Tibial artery (tissue), 4 donors: ENCODE data around the gene KLK15.

Experiments used
- DNase-seq, 2 donors: peaks; one replicate each; pipeline ENCODE4 v3.0.0-alpha.2; 2019
- H3K27ac ChIP-seq, 2 donors: fragments of 200-600 bp; sonication (generic) in 1 of 2; 1 replicate in 1 of 2; 2 replicates in 1 of 2; pipeline ENCODE4 v1.5.1; 2018 to 2019; ENCODE audit warnings: mild to moderate bottlenecking in 1 of 2
- H3K27me3 ChIP-seq, 2 donors: fragments of 200-600 bp; sonication (generic) in 1 of 2; one replicate each; pipeline versions ENCODE4 v1.5.1 to v1.6.0; 2016 to 2019
- H3K36me3 ChIP-seq, 3 donors: fragments of 200-600 bp; sonication (generic) in 2 of 3; one replicate each; pipeline ENCODE4 v1.5.1; 2016 to 2019; ENCODE audit warnings: mild to moderate bottlenecking in 2 of 3
- H3K4me1 ChIP-seq, 4 donors: fragments of 200-600 bp; sonication (generic) in 2 of 4; 1 replicate in 3 of 4; 2 replicates in 1 of 4; pipeline ENCODE4 v1.5.1; 2016 to 2019
- H3K4me3 ChIP-seq, 2 donors: fragments of 200-600 bp; sonication (generic) in 1 of 2; 1 replicate in 1 of 2; 2 replicates in 1 of 2; pipeline ENCODE4 v1.5.1; 2018 to 2019; ENCODE audit warnings: mild to moderate bottlenecking in 2 of 2
- H3K9me3 ChIP-seq, 3 donors: fragments of 200-600 bp; sonication (generic) in 1 of 3; one replicate each; pipeline ENCODE4 v1.5.1; 2016 to 2019
- CTCF ChIP-seq, 2 experiments: fragments of 200-600 bp in 1 of 2; fragments of 450-650 bp in 1 of 2; IDR thresholded peaks; one replicate each; pipeline ENCODE4 v1.5.1; 2017 to 2019; ENCODE audit warnings: antibody characterized with exemption in 2 of 2, mild to moderate bottlenecking in 1 of 2, moderate library complexity in 1 of 2
- intact Hi-C: fragments of 100-400 bp; cut with DNase I; formaldehyde crosslinking; loops from one replicate; pipeline ENCODE4 v1.15.0; 2023; ENCODE audit warnings: low total_unique reads

KLK15 gene

GRCh38 chr19:50869479-50869878, 36.1 kb upstream of the KLK15 start:
- H3K4me3 ChIP-seq: no peak overlapping the region
- no peak overlapping the region for H3K27ac ChIP-seq
- H3K9me3 ChIP-seq: no peaks in the 10 kb centered on the region
- H3K36me3 ChIP-seq: no peaks in the 10 kb centered on the region
- H3K27me3 ChIP-seq: peaks cover 0 to 31% of the 10 kb centered on the region in 2 donors
- no peaks in the 10 kb centered on the region for H3K4me1 ChIP-seq
- no peak for DNase-seq
- intact Hi-C loops: no loop called here
- no peak for TF ChIP-seq CTCF (IDR thresholded peaks at IDR 0.05)

GRCh38 chr19:50861496-50862286, 28.3 kb upstream of the KLK15 start:
- Histone ChIP-seq H3K9me3 (no peaks in the 10 kb centered on the region), H3K36me3 (no peaks in the 10 kb centered on the region), H3K27ac (no peak overlapping the region), H3K4me3 (no peak overlapping the region), H3K27me3 (peaks cover 0 to 31% of the 10 kb centered on the region in 2 donors), H3K4me1 (no peaks in the 10 kb centered on the region)
- intact Hi-C loops: no loop called here
- no peak for TF ChIP-seq CTCF (IDR thresholded peaks at IDR 0.05)
- no peak for DNase-seq

- intact Hi-C loops: no loop called here
- H3K27me3 ChIP-seq: peaks cover 0 to 29% of the 10 kb centered on the region in 2 donors
- no peak for TF ChIP-seq CTCF (IDR thresholded peaks at IDR 0.05)
- H3K4me1 ChIP-seq: no peaks in the 10 kb centered on the region
- no peak overlapping the region for H3K4me3 ChIP-seq
- no peak overlapping the region for H3K27ac ChIP-seq
- DNase-seq: no peak
- H3K36me3 ChIP-seq: no peaks in the 10 kb centered on the region
- H3K9me3 ChIP-seq: no peaks in the 10 kb centered on the region
Observed at GRCh38 chr19:50861010-50861409, 27.6 kb upstream of the KLK15 start.

GRCh38 chr19:50859849-50860248, 26.5 kb upstream of the KLK15 start:
- Histone ChIP-seq H3K27me3 (peaks cover 0 to 29% of the 10 kb centered on the region in 2 donors), H3K4me3 (no peak overlapping the region), H3K4me1 (no peaks in the 10 kb centered on the region), H3K36me3 (no peaks in the 10 kb centered on the region), H3K9me3 (no peaks in the 10 kb centered on the region), H3K27ac (no peak overlapping the region)
- no peak for TF ChIP-seq CTCF (IDR thresholded peaks at IDR 0.05)
- no peak for DNase-seq
- intact Hi-C loops: no loop called here

- Histone ChIP-seq H3K9me3 (no peaks in the 10 kb centered on the region), H3K4me3 (no peak overlapping the region), H3K27me3 (peaks cover 0 to 29% of the 10 kb centered on the region in 2 donors), H3K36me3 (no peaks in the 10 kb centered on the region), H3K27ac (no peak overlapping the region), H3K4me1 (no peaks in the 10 kb centered on the region)
- no peak for TF ChIP-seq CTCF (IDR thresholded peaks at IDR 0.05)
- no peak for DNase-seq
- intact Hi-C loops: no loop called here
Observed at GRCh38 chr19:50858886-50859285, 25.5 kb upstream of the KLK15 start.
